SK-N-SH treated with all-trans-retinoic acid at 6 μM for 48 hours (cell line): ENCODE data around the gene ST6GALNAC4.

Experiments
- ATAC-seq: fragments of 200-7000 bp; cut with Tn5 transposase; 3 replicates; pipeline ENCODE4 v1.9.1; 2020; ENCODE audit warnings: mild to moderate bottlenecking, moderate library complexity
- ARNTL ChIP-seq: fragments of 450-650 bp; formaldehyde crosslinking; IDR thresholded peaks from 2 replicates; pipeline ENCODE4 v1.5.0; 2020; ENCODE audit warnings: low read depth, mild to moderate bottlenecking, moderate library complexity, borderline replicate concordance
- BACH2 ChIP-seq: fragments of 250-450 bp; sonication (Bioruptor Pico); IDR thresholded peaks from 2 replicates; pipeline ENCODE4 v1.9.0; 2021; ENCODE audit warnings: mild to moderate bottlenecking, borderline replicate concordance
- CSDC2 ChIP-seq: fragments of 250-450 bp; sonication (Bioruptor Pico); IDR thresholded peaks from 2 replicates; pipeline ENCODE4 v1.5.0; 2020; ENCODE audit warnings: mild to moderate bottlenecking, moderate library complexity
- CSRNP3 ChIP-seq: fragments of 250-450 bp; sonication (Bioruptor Pico); IDR thresholded peaks from 2 replicates; pipeline ENCODE4 v1.5.1; 2021; ENCODE audit warnings: mild to moderate bottlenecking, moderate library complexity
- ESRRG ChIP-seq: fragments of 250-450 bp; sonication (Bioruptor Pico); IDR thresholded peaks from 2 replicates; pipeline ENCODE4 v1.6.1; 2021; ENCODE audit warnings: mild to moderate bottlenecking
- GLIS3 ChIP-seq: fragments of 250-450 bp; sonication (Bioruptor Pico); IDR thresholded peaks from 2 replicates; pipeline ENCODE4 v1.5.0; 2020; ENCODE audit warnings: mild to moderate bottlenecking, moderate library complexity
- ISL1 ChIP-seq: fragments of 250-450 bp; sonication (Bioruptor Pico); IDR thresholded peaks from 2 replicates; pipeline ENCODE4 v2.1.2; 2022; ENCODE audit warnings: mild to moderate bottlenecking, moderate library complexity
- PATZ1 ChIP-seq: fragments of 250-450 bp; sonication (Bioruptor Pico); IDR thresholded peaks from 2 replicates; pipeline ENCODE4 v1.8.0; 2020; ENCODE audit warnings: mild to moderate bottlenecking, moderate library complexity, borderline replicate concordance
- POU6F1 ChIP-seq: fragments of 250-450 bp; sonication (Bioruptor Pico); IDR thresholded peaks from 2 replicates; pipeline ENCODE4 v1.8.0; 2021; ENCODE audit warnings: low read depth, mild to moderate bottlenecking, moderate library complexity, borderline replicate concordance
- PPARA ChIP-seq: fragments of 250-450 bp; sonication (Bioruptor Pico); IDR thresholded peaks from 2 replicates; pipeline ENCODE4 v1.5.0; 2020; ENCODE audit warnings: mild to moderate bottlenecking, borderline replicate concordance
- RARB ChIP-seq: fragments of 250-450 bp; sonication (Bioruptor Pico); IDR thresholded peaks from 2 replicates; pipeline ENCODE4 v1.8.0; 2021; ENCODE audit warnings: mild to moderate bottlenecking, moderate library complexity
- SNAI2 ChIP-seq: fragments of 250-450 bp; sonication (Bioruptor Pico); IDR thresholded peaks from 2 replicates; pipeline ENCODE4 v1.5.0; 2020; ENCODE audit warnings: mild to moderate bottlenecking, moderate library complexity
- TOX ChIP-seq: fragments of 250-450 bp; sonication (Bioruptor Pico); IDR thresholded peaks from 2 replicates; pipeline ENCODE4 v1.8.0; 2021; ENCODE audit warnings: mild to moderate bottlenecking, moderate library complexity, borderline replicate concordance
- TSHZ2 ChIP-seq: fragments of 250-450 bp; sonication (Bioruptor Pico); IDR thresholded peaks from 2 replicates; pipeline ENCODE4 v1.5.0; 2020; ENCODE audit warnings: mild to moderate bottlenecking, moderate library complexity
- ZC3H10 ChIP-seq: fragments of 250-450 bp; sonication (Bioruptor Pico); IDR thresholded peaks from 2 replicates; pipeline ENCODE4 v1.5.1; 2021; ENCODE audit warnings: mild to moderate bottlenecking, moderate library complexity
- ZFP3 ChIP-seq: fragments of 250-450 bp; sonication (Bioruptor Pico); IDR thresholded peaks from 2 replicates; pipeline ENCODE4 v1.5.0; 2020; ENCODE audit warnings: mild to moderate bottlenecking, moderate library complexity
- ZFP30 ChIP-seq: fragments of 450-650 bp; formaldehyde crosslinking; IDR thresholded peaks from 2 replicates; pipeline ENCODE4 v1.5.0; 2022; ENCODE audit warnings: mild to moderate bottlenecking, moderate library complexity
- ZNF565 ChIP-seq: fragments of 450-650 bp; formaldehyde crosslinking; conservative IDR thresholded peaks from 2 replicates; pipeline ENCODE4 v1.5.0; 2020; ENCODE audit warnings: low read depth, mild to moderate bottlenecking, moderate library complexity
- ZNF70 ChIP-seq: fragments of 450-650 bp; formaldehyde crosslinking; IDR thresholded peaks from 2 replicates; pipeline ENCODE4 v1.5.0; 2020; ENCODE audit warnings: mild to moderate bottlenecking, moderate library complexity

ST6GALNAC4 gene

GRCh38 chr9:127886401-127886972, 30.4 kb downstream of the ST6GALNAC4 start:
- no peak for TF ChIP-seq ZNF565 (CRISPR knock-in tag)
- no peak for TF ChIP-seq PPARA (CRISPR knock-in tag)
- no peak for TF ChIP-seq ZC3H10 (CRISPR knock-in tag)
- TF ChIP-seq PATZ1 (CRISPR knock-in tag) = no peak
- TF ChIP-seq RARB (CRISPR knock-in tag) = no peak
- no peak for TF ChIP-seq ARNTL (CRISPR knock-in tag)
- TF ChIP-seq ZFP30 = no peak
- no peak for TF ChIP-seq CSRNP3 (CRISPR knock-in tag)
- 0 out of 3 replicates have a peak, but pooled peaks have one; percentile 18 for ATAC-seq

- TF ChIP-seq ZFP3 (no peak), TSHZ2 (CRISPR knock-in tag) (no peak), CSDC2 (CRISPR knock-in tag) (no peak), PPARA (CRISPR knock-in tag) (no peak), SNAI2 (CRISPR knock-in tag) (no peak), ZNF70 (CRISPR knock-in tag) (no peak), ISL1 (CRISPR knock-in tag) (no peak), ESRRG (CRISPR knock-in tag) (no peak), POU6F1 (no peak), ARNTL (CRISPR knock-in tag) (no peak), ZC3H10 (CRISPR knock-in tag) (no peak), GLIS3 (CRISPR knock-in tag) (no peak), TOX (CRISPR knock-in tag) (no peak), CSRNP3 (CRISPR knock-in tag) (no peak), BACH2 (CRISPR knock-in tag) (no peak)
- ATAC-seq = no peak; the same call in 2 of the 3 replicates
Measured at GRCh38 chr9:127885508-127886281, 31.1 kb downstream of the ST6GALNAC4 start.

- ATAC-seq = no peak; the same call in 1 of the 3 replicates
- TF ChIP-seq ZFP30 (no peak), BACH2 (CRISPR knock-in tag) (no peak), SNAI2 (CRISPR knock-in tag) (no peak)
Measured at GRCh38 chr9:127884976-127885490, 31.8 kb downstream of the ST6GALNAC4 start.
